Activated T-helper 2 cell treated with anti-CD3 and anti-CD28 coated beads, Interferon-gamma antibody, Interleukin-2, Interleukin-4, amounts not matched to agents 10 μg/mL and 5 μg/mL and 100 μg/mL, durations not matched to agents 14 hours and 24 hours and 36 hours (primary cell): ENCODE data around the gene IZUMO1. TPM values are rescaled to one million over a fixed set of nuclear protein-coding genes. Genes with fewer than 3 reads are reported as not detected.
"Not testable (repeated sequence)": the region's sequence is repeated elsewhere in the genome, so short reads cannot be mapped to it uniquely, and the experiment has no call there.

Experiments
- DNase-seq: peaks from one replicate; pipeline ENCODE4 v3.0.0; 2021; ENCODE audit warnings: low spot score
- H3K27ac Mint-ChIP-seq: one replicate; pipeline ENCODE4 v1.8.0; 2021; ENCODE audit warnings: mixed read lengths
- H3K27me3 Mint-ChIP-seq: one replicate; pipeline ENCODE4 v1.8.0; 2021; ENCODE audit warnings: low read depth, mixed read lengths
- H3K36me3 Mint-ChIP-seq: one replicate; pipeline ENCODE4 v1.8.0; 2021; ENCODE audit warnings: low read depth, mixed read lengths
- H3K4me1 Mint-ChIP-seq: one replicate; pipeline ENCODE4 v1.8.0; 2021; ENCODE audit warnings: low read depth, mixed read lengths
- H3K4me3 Mint-ChIP-seq: one replicate; pipeline ENCODE4 v1.8.0; 2021; ENCODE audit warnings: low read depth, mild to moderate bottlenecking, moderate library complexity, mixed read lengths
- H3K9me3 Mint-ChIP-seq: one replicate; pipeline ENCODE4 v1.8.0; 2021; ENCODE audit warnings: mixed read lengths
- intact Hi-C: fragments of 100-400 bp; cut with micrococcal nuclease; formaldehyde crosslinking; loops from one replicate; pipeline ENCODE4 v1.15.1; 2023
- total RNA-seq: library from RNA; stranded (reverse); gene quantifications from 2 replicates; pipeline ENCODE4 v1.2.3, GENCODE V29; 2022

The IZUMO1 gene
- total RNA-seq, 1 donor from 2014 or later = 0.21 TPM

GRCh38 chr19:48713041-48713863 lies 33.5 kb downstream of the IZUMO1 start:
- intact Hi-C loops = no loop called here
- Mint-ChIP-seq H3K4me1 (peaks cover 6% of the 10 kb centered on the region), H3K4me3 (peak overlapping the region; percentile 77), H3K27me3 (no peaks in the 10 kb centered on the region), H3K9me3 (no peaks in the 10 kb centered on the region), H3K27ac (peak overlapping the region; percentile 33), H3K36me3 (no peaks in the 10 kb centered on the region)
- no peak for DNase-seq

GRCh38 chr19:48711106-48711662 lies 35.5 kb downstream of the IZUMO1 start:
- intact Hi-C loops = no loop called here
- DNase-seq = no peak
- Mint-ChIP-seq H3K27ac (no peak overlapping the region), H3K4me1 (peaks cover 6% of the 10 kb centered on the region), H3K4me3 (no peak overlapping the region), H3K36me3 (peaks cover 3% of the 10 kb centered on the region), H3K9me3 (no peaks in the 10 kb centered on the region), H3K27me3 (no peaks in the 10 kb centered on the region)

DNA sequence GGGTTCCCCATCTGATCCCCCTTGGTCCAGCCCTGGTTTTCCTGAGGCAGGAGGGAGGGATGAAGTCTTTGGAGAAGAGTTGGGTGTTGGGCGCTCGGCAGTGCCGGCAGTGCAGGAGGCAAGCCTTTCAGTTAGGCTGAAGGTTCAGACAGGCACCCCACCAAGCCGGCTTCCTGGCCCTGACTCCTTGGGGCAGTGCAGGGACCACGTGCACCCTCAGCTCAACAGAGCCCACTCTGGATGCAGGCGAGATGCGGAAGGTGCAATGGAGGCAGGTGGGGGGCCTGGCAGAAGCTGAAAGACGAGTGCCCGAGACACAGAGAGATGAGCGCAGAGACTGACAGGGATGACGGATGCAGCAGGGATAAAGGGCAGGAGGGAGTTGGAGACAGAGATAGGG lies 38.2 kb downstream of the IZUMO1 start:
- no peak overlapping the region for H3K4me3 Mint-ChIP-seq
- DNase-seq = no peak
- no peaks in the 10 kb centered on the region for H3K9me3 Mint-ChIP-seq
- no peaks in the 10 kb centered on the region for H3K4me1 Mint-ChIP-seq
- no peak overlapping the region for H3K27ac Mint-ChIP-seq
- intact Hi-C loops = no loop called here
- no peaks in the 10 kb centered on the region for H3K27me3 Mint-ChIP-seq
- peaks cover 3% of the 10 kb centered on the region for H3K36me3 Mint-ChIP-seq

DNA sequence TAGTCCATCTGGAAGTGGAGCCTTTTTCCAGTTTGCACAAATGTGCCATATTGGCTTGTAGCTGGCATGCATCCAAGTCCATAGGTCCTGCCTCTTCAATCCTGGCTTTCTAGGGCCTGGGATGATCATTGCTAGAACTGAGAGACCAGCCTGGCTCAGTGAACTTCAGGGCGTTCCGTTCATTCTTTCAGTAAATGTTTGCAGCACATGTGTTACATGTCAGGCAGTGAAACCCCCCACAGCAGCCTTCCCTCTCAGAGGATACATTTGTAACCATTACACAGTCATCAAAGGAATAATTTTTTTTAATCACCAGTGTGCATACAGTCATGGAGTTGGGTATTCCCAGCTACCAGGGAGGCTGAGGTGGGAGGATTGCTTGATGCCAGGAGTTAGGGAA lies 41.3 kb downstream of the IZUMO1 start:
- H3K9me3 Mint-ChIP-seq = no peaks in the 10 kb centered on the region
- H3K4me1 Mint-ChIP-seq = no peaks in the 10 kb centered on the region
- intact Hi-C loops = no loop called here
- DNase-seq = no peak
- H3K36me3 Mint-ChIP-seq = peaks cover 3% of the 10 kb centered on the region
- no peak overlapping the region for H3K27ac Mint-ChIP-seq
- H3K27me3 Mint-ChIP-seq = no peaks in the 10 kb centered on the region
- H3K4me3 Mint-ChIP-seq = no peak overlapping the region

DNA sequence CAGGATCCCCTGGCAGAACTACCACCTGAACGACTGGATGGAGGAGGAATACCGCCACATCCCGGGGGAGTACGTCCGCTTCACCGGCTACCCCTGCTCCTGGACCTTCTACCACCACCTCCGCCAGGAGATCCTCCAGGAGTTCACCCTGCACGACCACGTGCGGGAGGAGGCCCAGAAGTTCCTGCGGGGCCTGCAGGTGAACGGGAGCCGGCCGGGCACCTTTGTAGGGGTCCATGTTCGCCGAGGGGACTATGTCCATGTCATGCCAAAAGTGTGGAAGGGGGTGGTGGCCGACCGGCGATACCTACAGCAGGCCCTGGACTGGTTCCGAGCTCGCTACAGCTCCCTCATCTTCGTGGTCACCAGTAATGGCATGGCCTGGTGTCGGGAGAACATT lies 43.4 kb downstream of the IZUMO1 start:
- intact Hi-C loops = no loop called here
- Mint-ChIP-seq H3K36me3 (peaks cover 3% of the 10 kb centered on the region), H3K27me3 (no peaks in the 10 kb centered on the region), H3K4me1 (no peaks in the 10 kb centered on the region), H3K27ac (no peak overlapping the region), H3K4me3 (no peak overlapping the region), H3K9me3 (no peaks in the 10 kb centered on the region)
- no peak for DNase-seq

- no peak overlapping the region for H3K4me3 Mint-ChIP-seq
- no peak overlapping the region for H3K27ac Mint-ChIP-seq
- no peaks in the 10 kb centered on the region for H3K9me3 Mint-ChIP-seq
- H3K27me3 Mint-ChIP-seq = no peaks in the 10 kb centered on the region
- peaks cover 3% of the 10 kb centered on the region for H3K36me3 Mint-ChIP-seq
- no peak for DNase-seq
- intact Hi-C loops = no loop called here
- no peaks in the 10 kb centered on the region for H3K4me1 Mint-ChIP-seq
Observed at GRCh38 chr19:48702701-48703100, 44.0 kb downstream of the IZUMO1 start.

DNA sequence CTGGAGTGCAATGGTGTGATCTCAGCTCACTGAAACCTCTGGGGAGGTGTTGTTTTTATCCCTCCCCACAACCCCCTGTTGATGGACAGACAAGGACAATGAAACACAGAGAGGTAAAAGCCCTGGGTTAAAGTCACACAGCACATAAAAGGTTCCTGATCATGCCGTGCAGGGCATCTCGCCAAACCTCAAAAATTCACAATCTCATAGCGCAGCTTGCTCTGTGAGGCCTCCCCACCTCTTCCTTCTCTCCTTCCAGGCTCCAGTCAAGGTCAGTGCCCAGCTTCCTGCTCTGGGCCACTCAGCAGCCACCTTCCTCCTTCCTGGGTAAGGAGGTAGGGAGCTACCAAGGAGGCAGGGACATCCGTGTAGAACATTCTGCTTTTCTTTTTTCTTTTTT lies 48.7 kb downstream of the IZUMO1 start:
- Mint-ChIP-seq H3K27ac (no peak overlapping the region), H3K4me3 (no peak overlapping the region), H3K4me1 (no peaks in the 10 kb centered on the region), H3K27me3 (peaks cover 13% of the 10 kb centered on the region), H3K9me3 (no peaks in the 10 kb centered on the region), H3K36me3 (no peaks in the 10 kb centered on the region)
- no peak for DNase-seq
- intact Hi-C loops = no loop called here

DNA sequence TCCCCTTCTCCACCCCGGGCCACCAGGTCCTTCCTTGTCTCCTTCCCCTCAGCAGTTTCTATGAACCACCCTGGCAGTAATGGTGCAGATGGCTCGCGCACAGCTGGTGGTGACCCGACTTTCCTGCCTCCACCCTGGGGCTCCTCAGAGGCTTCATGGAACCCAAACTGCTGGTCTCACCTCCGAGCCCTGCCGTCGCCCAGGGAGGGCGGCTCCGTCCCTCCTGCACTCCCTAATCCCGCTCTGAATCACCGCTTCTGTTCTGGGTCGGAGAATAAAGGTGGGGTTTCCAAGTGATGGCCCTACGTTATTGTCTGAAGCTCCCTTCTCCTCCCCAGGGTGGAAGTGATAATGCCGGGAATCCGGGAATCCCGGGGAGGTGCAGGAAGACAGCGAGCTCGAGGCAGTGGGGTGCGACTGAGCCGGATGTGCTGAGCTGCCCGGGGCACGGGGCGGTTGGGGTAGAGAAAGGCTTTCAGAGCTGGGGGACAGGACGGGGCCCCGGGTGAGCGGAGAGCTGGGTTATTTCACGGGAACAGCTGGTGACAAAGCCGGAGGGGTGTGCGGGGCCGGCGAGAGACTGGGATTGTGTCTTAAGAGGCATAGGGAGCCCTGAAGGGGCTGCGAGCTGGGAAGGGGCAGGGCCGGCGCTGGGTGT lies 50.2 kb downstream of the IZUMO1 start:
- intact Hi-C loops = no loop called here
- no peak for DNase-seq
- no peaks in the 10 kb centered on the region for H3K4me1 Mint-ChIP-seq
- peaks cover 13% of the 10 kb centered on the region for H3K27me3 Mint-ChIP-seq
- H3K4me3 Mint-ChIP-seq = no peak overlapping the region
- H3K36me3 Mint-ChIP-seq = no peaks in the 10 kb centered on the region
- no peak overlapping the region for H3K27ac Mint-ChIP-seq
- H3K9me3 Mint-ChIP-seq = no peaks in the 10 kb centered on the region

- H3K27ac Mint-ChIP-seq = no peak within 1 kb of the TSS
- intact Hi-C loops = no loop called here
- peaks cover 13% of the 10 kb centered on the region for H3K27me3 Mint-ChIP-seq
- H3K36me3 Mint-ChIP-seq = no peaks in the 10 kb centered on the region
- H3K9me3 Mint-ChIP-seq = no peaks in the 10 kb centered on the region
- H3K4me3 Mint-ChIP-seq = no peak within 1 kb of the TSS
- H3K4me1 Mint-ChIP-seq = no peaks in the 10 kb centered on the region
- no peak for DNase-seq
Observed at GRCh38 chr19:48695743-48696352, 50.9 kb downstream of the IZUMO1 start, which contains the start of gene FUT2. Gene FUT2, plus strand, starts transcription at chr19:48695971. Its CDS starts 6,986 bp downstream, at chr19:48702957.

DNA sequence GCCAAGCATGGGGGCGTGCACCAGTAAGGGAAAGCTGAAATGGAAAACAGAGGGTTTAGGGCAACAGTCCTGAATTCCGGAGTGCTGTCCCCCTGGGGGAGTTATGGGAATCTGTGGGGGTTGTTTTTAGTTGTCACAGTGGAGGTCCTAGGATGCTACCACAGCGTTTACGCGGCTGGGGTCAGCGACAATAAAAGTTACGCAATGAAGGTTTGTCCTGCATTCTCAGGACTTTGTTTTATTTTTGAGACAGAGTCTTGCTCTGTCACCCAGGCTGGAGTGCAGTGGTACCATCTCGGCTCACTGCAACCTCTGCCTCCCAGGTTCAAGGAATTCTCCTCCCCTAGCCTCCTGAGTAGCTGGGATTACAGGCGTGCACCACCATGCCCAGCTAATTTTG lies 53.1 kb downstream of the IZUMO1 start:
- intact Hi-C loops = not testable (repeated sequence)

More for the DNA sequence above, 53.1 kb downstream of the IZUMO1 start:
- not testable (repeated sequence) for H3K4me1 Mint-ChIP-seq, H3K9me3 Mint-ChIP-seq, H3K36me3 Mint-ChIP-seq, H3K4me3 Mint-ChIP-seq, DNase-seq, H3K27ac Mint-ChIP-seq
- peaks cover 13% of the 10 kb centered on the region for H3K27me3 Mint-ChIP-seq
